Measurements from ENCODE around the gene CD22. TPM values are rescaled to one million over a fixed set of nuclear protein-coding genes. Genes with fewer than 3 reads are reported as not detected.

Gene CD22
- total RNA-seq, 1 experiment from 2014 or later: not detected

- no peaks in the 10 kb centered on the region for H3K9me3 ChIP-seq (ENCODE audit: low read depth, low read length, poor library complexity, severe bottlenecking)
- no peak for TF ChIP-seq EZH2 (IDR thresholded peaks at IDR 0.05; ENCODE audit: borderline replicate concordance, low read depth, low read length, poor library complexity, severe bottlenecking)
- no peak for TF ChIP-seq CTCF (conservative IDR thresholded peaks at IDR 0.05; ENCODE audit: low read depth, low read length)
- intact Hi-C loops (cut with micrococcal nuclease; ENCODE audit: unreplicated experiment): no loop called here
- no peak overlapping the region for H3K27ac ChIP-seq (ENCODE audit: low read depth, low read length, poor library complexity, severe bottlenecking)
- ChIA-PET POLR2A (ENCODE audit: low non-redundant PET) (no interaction called here), CTCF (no interaction called here)
- no peaks in the 10 kb centered on the region for H3K36me3 ChIP-seq (ENCODE audit: insufficient read depth, low read length, poor library complexity, severe bottlenecking)
- no TSS peak for BruUV-seq (replicated peaks)
- no peak for DNase-seq (ENCODE audit: low spot score)
- H3K4me3 ChIP-seq (ENCODE audit: low read depth, low read length, poor library complexity, severe bottlenecking): no peak overlapping the region
- H3K27me3 ChIP-seq (replicated peaks; ENCODE audit: insufficient read depth, low read depth, low read length, poor library complexity): peaks cover 6% of the 10 kb centered on the region
- H3K4me1 ChIP-seq (ENCODE audit: insufficient read depth, low read length, poor library complexity, severe bottlenecking): no peaks in the 10 kb centered on the region
Observed at GRCh38 chr19:35322014-35322413, 7.0 kb upstream of the CD22 start.

DNA sequence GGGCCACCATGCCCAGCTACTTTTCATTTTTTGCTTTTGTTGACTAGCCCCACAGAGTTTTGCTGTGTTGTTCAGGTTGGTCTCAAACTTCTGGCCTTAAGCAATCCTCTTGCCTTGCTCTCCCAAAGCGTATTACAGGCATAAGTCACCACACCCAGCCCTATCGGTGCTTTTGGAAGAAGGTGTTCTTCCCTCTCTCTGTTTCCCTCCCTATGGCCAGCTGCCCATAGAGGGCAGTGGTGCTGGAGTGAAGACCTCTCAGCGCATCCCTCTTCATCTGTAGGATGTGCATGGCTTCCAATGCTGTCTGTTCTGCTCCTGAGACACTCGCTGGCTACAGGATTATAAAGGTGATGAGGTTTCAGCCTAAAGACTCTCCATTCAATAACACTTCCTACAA, 1.3 kb upstream of the CD22 start:
- no peaks in the 10 kb centered on the region for H3K36me3 ChIP-seq (ENCODE audit: insufficient read depth, low read length, poor library complexity, severe bottlenecking)
- H3K27ac ChIP-seq (ENCODE audit: low read depth, low read length, poor library complexity, severe bottlenecking): no peak overlapping the region
- BruUV-seq (replicated peaks): no TSS peak
- no peaks in the 10 kb centered on the region for H3K9me3 ChIP-seq (ENCODE audit: low read depth, low read length, poor library complexity, severe bottlenecking)
- TF ChIP-seq EZH2 (IDR thresholded peaks at IDR 0.05; ENCODE audit: borderline replicate concordance, low read depth, low read length, poor library complexity, severe bottlenecking) (no peak), CTCF (conservative IDR thresholded peaks at IDR 0.05; ENCODE audit: low read depth, low read length) (peak; percentile 28)
- H3K4me3 ChIP-seq (ENCODE audit: low read depth, low read length, poor library complexity, severe bottlenecking): no peak overlapping the region
- intact Hi-C loops (cut with micrococcal nuclease; ENCODE audit: unreplicated experiment): no loop called here
- ChIA-PET POLR2A (ENCODE audit: low non-redundant PET) (no interaction called here), CTCF (no interaction called here)
- H3K27me3 ChIP-seq (replicated peaks; ENCODE audit: insufficient read depth, low read depth, low read length, poor library complexity): peaks cover 9% of the 10 kb centered on the region
- H3K4me1 ChIP-seq (ENCODE audit: insufficient read depth, low read length, poor library complexity, severe bottlenecking): no peaks in the 10 kb centered on the region
- no peak for DNase-seq (ENCODE audit: low spot score)

DNA sequence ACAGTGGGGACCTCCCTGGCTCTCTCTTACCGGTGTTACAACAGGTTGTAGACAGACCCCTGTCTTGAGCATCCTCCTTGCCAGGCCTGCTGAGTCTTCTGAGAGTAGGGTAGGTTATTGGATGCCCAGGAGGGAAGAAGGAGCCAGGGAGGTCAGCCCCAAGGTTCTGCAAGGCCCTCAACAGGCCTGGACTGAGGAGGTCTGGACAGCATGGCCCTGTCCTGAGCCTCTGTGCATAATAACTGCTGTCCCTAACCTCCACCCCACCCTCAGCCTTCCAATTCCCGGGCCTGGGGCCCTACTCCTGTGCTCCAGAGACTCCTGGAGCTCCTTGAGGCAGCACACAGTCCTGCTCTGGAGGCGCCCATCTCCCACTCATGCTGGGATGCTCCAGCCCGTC, 336 bp downstream of the CD22 start:
- H3K9me3 ChIP-seq (ENCODE audit: low read depth, low read length, poor library complexity, severe bottlenecking): no peaks in the 10 kb centered on the region
- ChIA-PET CTCF (no interaction called here), POLR2A (ENCODE audit: low non-redundant PET) (no interaction called here)
- BruUV-seq (replicated peaks): no TSS peak
- DNase-seq (ENCODE audit: low spot score): no peak
- intact Hi-C loops (cut with micrococcal nuclease; ENCODE audit: unreplicated experiment): no loop called here
- no peak overlapping the region for H3K4me3 ChIP-seq (ENCODE audit: low read depth, low read length, poor library complexity, severe bottlenecking)
- H3K4me1 ChIP-seq (ENCODE audit: insufficient read depth, low read length, poor library complexity, severe bottlenecking): no peaks in the 10 kb centered on the region
- H3K27ac ChIP-seq (ENCODE audit: low read depth, low read length, poor library complexity, severe bottlenecking): no peak overlapping the region
- H3K36me3 ChIP-seq (ENCODE audit: insufficient read depth, low read length, poor library complexity, severe bottlenecking): no peaks in the 10 kb centered on the region
- TF ChIP-seq CTCF (conservative IDR thresholded peaks at IDR 0.05; ENCODE audit: low read depth, low read length) (no peak), EZH2 (IDR thresholded peaks at IDR 0.05; ENCODE audit: borderline replicate concordance, low read depth, low read length, poor library complexity, severe bottlenecking) (no peak)
- peaks cover 10% of the 10 kb centered on the region for H3K27me3 ChIP-seq (replicated peaks; ENCODE audit: insufficient read depth, low read depth, low read length, poor library complexity)
